NCI-H226 (cell line): Measurements from ENCODE around the gene MCU.
"Not testable (repeated sequence)": the region's sequence is repeated elsewhere in the genome, so short reads cannot be mapped to it uniquely, and the experiment has no call there.

Source experiments
- DNase-seq: peaks from one replicate; pipeline ENCODE4 v3.0.0-alpha.2; 2015

Gene MCU

DNA sequence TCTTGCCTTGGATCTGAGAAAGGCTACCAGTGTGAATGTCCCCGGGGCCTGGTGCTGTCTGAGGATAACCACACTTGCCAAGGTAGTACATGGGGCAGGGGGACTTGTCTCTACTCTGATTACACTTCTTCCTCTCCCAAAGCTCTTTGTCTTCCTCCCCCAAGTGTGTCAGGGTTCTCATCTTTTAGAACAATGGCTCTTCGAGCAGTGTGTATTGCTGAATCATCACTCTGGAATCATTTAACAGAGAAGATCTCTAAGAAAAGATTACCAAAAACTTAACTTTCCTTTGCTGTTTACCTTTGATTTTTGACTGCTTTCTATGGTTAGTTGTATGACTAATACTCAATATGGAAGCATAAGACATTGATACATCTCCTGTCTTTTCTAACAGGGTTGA, 219.8 kb downstream of the MCU start:
- DNase-seq, result no peak

DNA sequence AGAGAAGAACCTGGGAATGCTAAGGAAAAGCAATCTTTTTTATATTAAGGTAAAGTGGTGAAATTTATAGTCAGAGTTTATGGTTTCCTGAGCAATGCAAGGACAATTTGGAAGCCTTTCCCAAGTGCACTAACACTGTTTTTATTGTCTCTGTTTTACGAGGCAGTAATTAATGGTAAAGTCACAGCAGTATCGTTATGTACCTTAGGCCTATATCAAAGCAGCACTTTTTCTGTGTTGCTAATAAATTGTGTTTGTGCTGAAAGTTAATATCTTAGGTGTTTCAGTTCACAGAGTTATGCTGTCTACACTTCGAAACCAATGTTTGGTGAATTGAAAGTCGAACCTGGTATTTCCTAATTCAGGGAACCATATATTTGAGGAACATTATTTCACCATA, 220.8 kb downstream of the MCU start:
- DNase-seq, result no peak

DNA sequence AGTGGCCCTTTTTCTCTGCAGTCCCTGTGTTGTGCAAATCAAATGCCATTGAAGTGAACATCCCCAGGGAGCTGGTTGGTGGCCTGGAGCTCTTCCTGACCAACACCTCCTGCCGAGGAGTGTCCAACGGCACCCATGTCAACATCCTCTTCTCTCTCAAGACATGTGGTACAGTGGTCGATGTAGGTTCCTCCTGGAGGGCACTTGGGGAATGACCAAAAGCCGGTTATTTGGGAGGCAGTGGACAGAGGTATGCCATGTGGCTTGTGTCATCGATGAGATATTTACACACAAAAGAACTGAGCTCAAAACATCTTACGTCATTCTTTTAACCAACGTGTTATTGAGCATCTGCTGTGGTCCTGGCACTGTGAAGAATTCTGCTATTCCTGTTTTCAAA, 221.3 kb downstream of the MCU start:
- DNase-seq, result no peak

DNA sequence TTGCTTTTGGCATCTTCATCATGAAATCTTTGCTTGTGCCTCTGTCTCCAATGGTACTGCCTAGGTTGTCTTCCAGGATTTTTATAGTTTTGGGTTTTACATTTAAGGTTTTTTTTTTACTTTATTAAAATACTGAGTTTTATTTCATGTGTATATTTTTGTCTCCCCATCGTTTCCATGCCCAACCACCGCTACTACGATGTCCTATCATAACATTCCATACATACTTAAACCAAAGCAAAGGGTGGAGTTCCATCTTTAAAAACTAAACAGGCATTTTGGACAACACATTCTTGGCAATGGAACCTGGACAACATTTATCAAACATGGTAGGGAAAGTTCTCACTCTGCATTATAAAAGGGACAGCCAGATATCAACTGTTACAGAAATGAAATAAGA, 225.3 kb downstream of the MCU start:
- DNase-seq, result not testable (repeated sequence)

DNA sequence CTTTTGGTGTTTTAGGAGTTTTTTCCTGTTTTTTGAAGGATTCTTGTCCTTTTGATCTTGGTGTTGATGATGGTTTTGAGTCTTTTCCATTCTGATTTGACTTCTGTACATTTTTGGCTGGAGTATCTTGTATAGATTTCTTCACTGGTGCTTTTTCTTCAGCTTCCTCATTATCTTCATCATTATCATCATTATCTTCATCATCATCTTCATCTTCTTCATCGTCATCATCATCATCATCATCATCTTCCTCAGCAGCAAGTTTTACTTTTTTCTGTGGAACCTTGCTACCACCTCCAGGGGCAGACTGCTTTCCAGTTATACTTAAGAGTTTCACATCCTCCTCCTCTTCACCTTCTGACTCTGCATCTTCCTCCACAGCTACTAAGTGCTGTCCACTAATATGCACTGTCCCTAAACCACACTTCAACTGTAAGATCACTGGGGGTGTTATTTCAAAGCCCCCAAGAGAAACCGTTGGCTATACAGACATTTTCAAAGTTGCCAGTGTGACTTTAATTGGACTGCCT, 225.9 kb downstream of the MCU start:
- not testable (repeated sequence) for DNase-seq

DNA sequence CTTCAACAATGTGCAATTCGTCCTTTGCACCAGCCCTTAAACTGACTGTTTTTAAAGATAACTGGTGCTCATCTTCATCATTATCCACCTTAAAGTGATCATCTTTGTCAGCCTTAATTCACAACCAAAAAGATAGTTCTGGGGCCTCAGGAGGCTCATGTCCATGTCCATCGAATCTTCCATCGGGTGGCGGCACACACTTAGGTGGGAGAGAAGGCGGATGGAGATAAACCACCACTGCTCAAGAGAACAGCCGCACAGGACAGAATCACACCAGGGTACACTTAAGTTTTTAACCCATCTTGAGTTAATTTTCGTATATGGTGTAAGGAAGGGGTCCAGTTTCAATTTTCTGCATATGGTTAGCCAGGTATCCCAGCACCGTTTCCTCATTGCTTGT, 226.4 kb downstream of the MCU start:
- no peak for DNase-seq

DNA sequence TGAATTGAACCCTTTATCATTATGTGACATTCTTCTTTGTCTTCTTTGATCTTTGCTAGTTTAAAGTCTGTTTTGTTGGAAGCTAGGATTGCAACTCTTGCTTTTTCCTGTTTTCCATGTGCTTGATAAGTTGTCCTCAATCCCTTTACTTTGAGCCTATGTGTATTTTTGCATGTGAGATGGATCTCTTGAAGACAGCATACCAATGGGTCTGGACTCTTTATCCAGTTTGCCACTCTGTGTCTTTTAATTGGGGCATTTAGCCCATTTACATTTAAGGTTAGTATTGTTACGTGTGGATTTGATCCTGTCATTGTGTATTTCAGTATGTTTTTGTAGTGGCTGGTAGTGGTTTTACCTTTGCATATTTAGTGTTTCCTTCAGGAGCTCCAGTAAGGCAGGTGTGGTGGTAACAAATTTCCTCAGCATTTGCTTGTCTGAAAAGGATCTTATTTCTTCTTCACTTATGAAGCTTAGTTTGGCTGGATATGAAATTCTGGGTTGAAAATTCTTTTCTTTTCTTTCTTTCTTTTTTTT, 229.3 kb downstream of the MCU start:
- not testable (repeated sequence) for DNase-seq

DNA sequence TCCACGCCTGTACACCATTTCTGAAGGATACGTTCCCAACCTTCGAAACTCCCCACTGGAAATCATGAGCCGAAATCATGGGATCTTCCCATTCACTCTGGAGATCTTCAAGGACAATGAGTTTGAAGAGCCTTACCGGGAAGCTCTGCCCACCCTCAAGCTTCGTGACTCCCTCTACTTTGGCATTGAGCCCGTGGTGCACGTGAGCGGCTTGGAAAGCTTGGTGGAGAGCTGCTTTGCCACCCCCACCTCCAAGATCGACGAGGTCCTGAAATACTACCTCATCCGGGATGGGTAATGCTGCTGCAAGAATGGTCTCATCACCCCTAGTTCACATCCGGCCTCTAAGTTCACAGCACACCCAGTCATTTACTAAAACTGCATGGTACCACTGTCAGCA, 232.4 kb downstream of the MCU start:
- no peak for DNase-seq

DNA sequence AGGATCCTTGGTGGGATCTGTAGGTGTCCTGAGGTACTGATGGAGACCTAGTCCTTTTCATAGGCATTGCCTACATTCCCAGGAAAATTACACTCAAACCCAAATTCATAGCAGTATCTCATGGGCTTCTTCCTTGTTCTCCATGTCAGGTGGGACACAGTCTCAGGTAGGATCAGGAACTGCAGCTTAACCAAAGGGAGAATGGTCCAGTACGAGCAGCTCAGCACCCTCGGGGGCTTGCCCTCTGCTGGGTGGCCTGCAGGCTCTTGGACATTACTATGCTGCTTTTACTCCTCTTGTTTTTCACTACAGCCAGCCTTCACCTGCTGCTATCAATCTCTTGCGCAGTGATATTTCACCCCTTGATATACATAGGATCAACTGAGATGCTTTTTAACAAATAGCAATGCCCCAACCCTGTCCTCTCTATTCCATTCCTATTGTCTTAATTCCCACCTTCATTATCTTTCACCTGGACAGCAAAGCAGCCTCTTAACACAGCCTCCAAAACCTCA, 234.1 kb downstream of the MCU start:
- no peak for DNase-seq

DNA sequence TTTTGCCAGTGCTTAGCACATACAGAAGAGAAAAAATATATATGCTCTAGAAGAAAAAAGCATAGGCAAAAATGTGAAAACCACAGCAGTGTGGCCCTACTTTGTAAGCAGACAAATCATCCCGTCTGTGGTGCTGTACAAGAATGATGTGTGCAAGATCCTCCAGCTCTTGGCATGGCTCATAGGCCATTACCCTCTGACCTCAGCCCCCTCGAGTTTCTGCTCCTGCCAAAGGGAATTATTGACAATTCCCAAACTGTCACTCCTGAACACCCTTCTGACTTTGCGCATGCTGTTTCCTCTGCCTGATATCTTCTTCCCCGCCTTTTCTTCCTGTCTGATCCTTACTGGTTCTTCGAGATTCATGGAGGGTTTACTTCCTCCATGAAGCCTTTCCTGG, 235.5 kb downstream of the MCU start:
- DNase-seq, result no peak

DNA sequence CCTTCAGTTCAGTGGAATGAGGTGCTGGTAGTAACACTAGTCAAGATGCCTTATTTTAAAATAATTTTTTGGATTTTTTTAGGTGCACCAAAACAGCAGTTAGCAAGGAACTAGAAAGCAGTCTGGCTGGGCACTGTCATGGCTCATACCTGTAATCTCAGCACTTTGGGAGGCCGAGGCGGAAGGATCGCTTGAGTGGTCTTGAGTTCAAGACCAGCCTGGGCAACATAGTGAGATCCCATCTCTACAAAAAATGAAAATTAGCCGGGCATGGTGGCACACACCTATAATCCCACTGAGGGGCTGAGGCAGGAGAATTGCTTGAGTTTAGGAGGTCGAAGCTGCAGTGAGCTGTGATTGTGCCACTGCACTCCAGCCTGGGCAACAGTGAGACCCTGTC, 236.9 kb downstream of the MCU start:
- DNase-seq, result no peak

DNA sequence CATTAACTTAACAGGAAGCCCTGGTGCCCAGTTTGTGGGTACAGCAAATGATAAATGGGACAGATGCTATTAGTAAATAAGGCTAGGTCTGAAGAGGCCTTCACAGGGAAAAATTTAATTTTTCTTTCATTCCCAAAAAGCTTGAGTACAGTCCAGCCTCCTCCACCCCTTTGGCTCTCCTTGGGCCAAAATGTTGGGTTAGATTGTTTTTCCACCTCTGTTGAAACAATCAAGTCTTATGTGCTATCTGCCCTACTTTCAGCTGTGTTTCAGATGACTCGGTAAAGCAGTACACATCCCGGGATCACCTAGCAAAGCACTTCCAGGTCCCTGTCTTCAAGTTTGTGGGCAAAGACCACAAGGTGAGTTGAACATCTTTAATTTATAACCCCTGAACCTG, 238.3 kb downstream of the MCU start:
- DNase-seq, result no peak

DNA sequence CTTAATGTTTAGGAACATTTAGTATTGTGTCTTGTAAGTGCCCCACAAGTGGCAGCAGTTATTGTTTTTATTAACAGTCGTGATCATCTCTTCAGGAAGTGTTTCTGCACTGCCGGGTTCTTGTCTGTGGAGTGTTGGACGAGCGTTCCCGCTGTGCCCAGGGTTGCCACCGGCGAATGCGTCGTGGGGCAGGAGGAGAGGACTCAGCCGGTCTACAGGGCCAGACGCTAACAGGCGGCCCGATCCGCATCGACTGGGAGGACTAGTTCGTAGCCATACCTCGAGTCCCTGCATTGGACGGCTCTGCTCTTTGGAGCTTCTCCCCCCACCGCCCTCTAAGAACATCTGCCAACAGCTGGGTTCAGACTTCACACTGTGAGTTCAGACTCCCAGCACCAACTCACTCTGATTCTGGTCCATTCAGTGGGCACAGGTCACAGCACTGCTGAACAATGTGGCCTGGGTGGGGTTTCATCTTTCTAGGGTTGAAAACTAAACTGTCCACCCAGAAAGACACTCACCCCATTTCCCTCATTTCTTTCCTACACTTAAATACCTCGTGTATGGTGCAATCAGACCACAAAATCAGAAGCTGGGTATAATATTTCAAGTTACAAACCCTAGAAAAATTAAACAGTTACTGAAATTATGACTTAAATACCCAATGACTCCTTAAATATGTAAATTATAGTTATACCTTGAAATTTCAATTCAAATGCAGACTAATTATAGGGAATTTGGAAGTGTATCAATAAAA, 240.5 kb downstream of the MCU start:
- DNase-seq, result no peak

DNA sequence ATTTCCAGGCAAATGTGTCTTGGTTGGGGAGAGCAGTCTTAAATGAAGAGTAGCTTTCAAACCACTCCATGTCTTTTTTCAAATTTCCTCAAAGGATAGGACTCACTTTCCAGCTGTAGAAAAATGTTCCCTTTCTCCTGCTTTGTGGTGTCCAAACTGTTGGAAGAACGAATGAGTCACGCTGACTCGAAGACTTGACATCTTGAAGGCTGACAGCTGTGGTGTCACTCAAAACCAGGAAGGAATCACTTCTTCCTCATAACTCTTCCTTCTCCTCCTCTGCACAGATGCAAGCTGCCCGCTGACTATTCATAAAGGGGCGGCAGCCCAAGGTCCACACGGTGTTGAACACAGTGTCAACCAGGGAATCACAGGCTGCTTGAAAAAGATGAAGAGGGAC, 243.4 kb downstream of the MCU start:
- DNase-seq, result peak; percentile 28
